HepG2 (cell line): ENCODE measurements around the gene KDM6B. TPM values are rescaled to one million over a fixed set of nuclear protein-coding genes. Genes with fewer than 3 reads are reported as not detected.

Experiments
- EZH2 ChIP-seq: conservative IDR thresholded peaks from 2 replicates; pipeline ENCODE4 v1.6.1; 2012; ENCODE audit warnings: mild to moderate bottlenecking, low read depth, low read length, moderate library complexity
- FOXM1 ChIP-seq: sonication (generic); formaldehyde crosslinking; IDR thresholded peaks from 2 replicates; pipeline ENCODE4 v1.5.0; 2020; ENCODE audit warnings: missing genetic modification reagents
- GABPB1 ChIP-seq: IDR thresholded peaks from 2 replicates; pipeline ENCODE4 v1.6.1; 2016; ENCODE audit warnings: mild to moderate bottlenecking, missing genetic modification reagents, moderate library complexity, missing compliant biosample characterization
- GATA4 ChIP-seq: sonication (generic); IDR thresholded peaks from 2 replicates; pipeline ENCODE4 v1.6.1; 2016; ENCODE audit warnings: antibody characterized with exemption, low read depth, borderline replicate concordance
- GPN1 ChIP-seq: sonication (generic); formaldehyde crosslinking; IDR thresholded peaks from 2 replicates; pipeline ENCODE4 v1.5.1; 2020; ENCODE audit warnings: missing genetic modification reagents, borderline replicate concordance
- KLF6 ChIP-seq: IDR thresholded peaks from 2 replicates; pipeline ENCODE4 v1.8.0; 2016; ENCODE audit warnings: missing biosample characterization, missing genetic modification reagents
- MAFK ChIP-seq, 2 experiments: IDR thresholded peaks in 1 of 2; conservative IDR thresholded peaks in 1 of 2; 2 replicates each; pipeline ENCODE4 v1.6.1; 2011; ENCODE audit warnings: improper control_type of control experiment in 2 of 2, low read length in 2 of 2
- MEIS2 ChIP-seq: sonication (generic); formaldehyde crosslinking; IDR thresholded peaks from 2 replicates; pipeline ENCODE4 v1.9.0; 2021; ENCODE audit warnings: mild to moderate bottlenecking, missing genetic modification reagents
- NKX3-1 ChIP-seq: sonication (generic); formaldehyde crosslinking; IDR thresholded peaks from 2 replicates; pipeline ENCODE4 v1.5.0; 2020; ENCODE audit warnings: missing genetic modification reagents
- PRMT3 ChIP-seq: sonication (generic); formaldehyde crosslinking; IDR thresholded peaks from 2 replicates; pipeline ENCODE4 v1.8.1; 2022; ENCODE audit warnings: low read depth, mild to moderate bottlenecking, moderate library complexity, missing genetic modification reagents, borderline replicate concordance
- TGIF2 ChIP-seq: IDR thresholded peaks from 2 replicates; pipeline ENCODE4 v1.6.1; 2016; ENCODE audit warnings: control low read depth, missing compliant biosample characterization
- ZFY ChIP-seq: sonication (generic); formaldehyde crosslinking; IDR thresholded peaks from 2 replicates; pipeline ENCODE4 v1.4.0; 2020; ENCODE audit warnings: missing genetic modification reagents
- ZNF264 ChIP-seq: sonication (generic); formaldehyde crosslinking; IDR thresholded peaks from 2 replicates; pipeline ENCODE4 v1.4.0; 2020; ENCODE audit warnings: missing genetic modification reagents
- ZNF3 ChIP-seq: IDR thresholded peaks from 2 replicates; pipeline ENCODE4 v1.7.0; 2017; ENCODE audit warnings: inconsistent platforms
- ZNF546 ChIP-seq: sonication (generic); formaldehyde crosslinking; conservative IDR thresholded peaks from 2 replicates; pipeline ENCODE4 v1.8.1; 2023; ENCODE audit warnings: mild to moderate bottlenecking, missing genetic modification reagents
- ZNF670 ChIP-seq: sonication (generic); formaldehyde crosslinking; IDR thresholded peaks from 2 replicates; pipeline ENCODE4 v1.8.0; 2022; ENCODE audit warnings: mild to moderate bottlenecking, missing genetic modification reagents, borderline replicate concordance
- ZSCAN20 ChIP-seq: sonication (generic); formaldehyde crosslinking; IDR thresholded peaks from 2 replicates; pipeline ENCODE4 v1.4.0; 2020; ENCODE audit warnings: missing genetic modification reagents, mild to moderate bottlenecking, borderline replicate concordance
- ZSCAN25 ChIP-seq: sonication (generic); formaldehyde crosslinking; IDR thresholded peaks from 2 replicates; pipeline ENCODE4 v1.8.0; 2022; ENCODE audit warnings: mild to moderate bottlenecking, missing genetic modification reagents
- polyA plus RNA-seq, 8 experiments: library from polyadenylated mRNA; depleted of rRNA in 3 of 8; stranded (reverse) in 7 of 8; unstranded in 1 of 8; fragments of >200 nt; fragmentation: Illumina TruSeq in 4 of 8; extraction: Trizol in 4 of 8; gene quantifications; 2 replicates each; pipeline versions ENCODE4 v1.2.1 to v1.2.3, GENCODE V29; 2011 to 2016; ENCODE audit warnings: low read depth in 4 of 8, missing spikeins in 1 of 8, mixed read lengths in 1 of 8; ENCODE audit not compliant: insufficient read depth in 1 of 8
- total RNA-seq, 5 experiments: library from RNA; depleted of rRNA; stranded (reverse); fragments of >200 nt; fragmentation: Illumina TruSeq; extraction: Trizol; gene quantifications; 2 replicates each; pipeline ENCODE4 v1.2.3, GENCODE V29; 2016; ENCODE audit warnings: low read depth in 1 of 5
- TF ChIP-seq, protein P1 (sequence below): sonication (generic); formaldehyde crosslinking; IDR thresholded peaks from 2 replicates; pipeline ENCODE4 v1.5.1; 2020; ENCODE audit warnings: missing genetic modification reagents, mild to moderate bottlenecking, borderline replicate concordance
- TF ChIP-seq, protein P2 (sequence below): sonication (generic); formaldehyde crosslinking; conservative IDR thresholded peaks from 2 replicates; pipeline ENCODE4 v1.4.0; 2020; ENCODE audit warnings: missing genetic modification reagents
- TF ChIP-seq, protein P3 (sequence below): sonication (generic); formaldehyde crosslinking; IDR thresholded peaks from 2 replicates; pipeline ENCODE4 v1.8.0; 2022; ENCODE audit warnings: mild to moderate bottlenecking, missing genetic modification reagents, moderate library complexity

KDM6B gene
- total and polyA plus RNA-seq, 2 of the 13 experiments (the other 11 are each of a cell fraction or from before 2014, with no cell fraction given): 1.3 to 2.1 TPM

DNA sequence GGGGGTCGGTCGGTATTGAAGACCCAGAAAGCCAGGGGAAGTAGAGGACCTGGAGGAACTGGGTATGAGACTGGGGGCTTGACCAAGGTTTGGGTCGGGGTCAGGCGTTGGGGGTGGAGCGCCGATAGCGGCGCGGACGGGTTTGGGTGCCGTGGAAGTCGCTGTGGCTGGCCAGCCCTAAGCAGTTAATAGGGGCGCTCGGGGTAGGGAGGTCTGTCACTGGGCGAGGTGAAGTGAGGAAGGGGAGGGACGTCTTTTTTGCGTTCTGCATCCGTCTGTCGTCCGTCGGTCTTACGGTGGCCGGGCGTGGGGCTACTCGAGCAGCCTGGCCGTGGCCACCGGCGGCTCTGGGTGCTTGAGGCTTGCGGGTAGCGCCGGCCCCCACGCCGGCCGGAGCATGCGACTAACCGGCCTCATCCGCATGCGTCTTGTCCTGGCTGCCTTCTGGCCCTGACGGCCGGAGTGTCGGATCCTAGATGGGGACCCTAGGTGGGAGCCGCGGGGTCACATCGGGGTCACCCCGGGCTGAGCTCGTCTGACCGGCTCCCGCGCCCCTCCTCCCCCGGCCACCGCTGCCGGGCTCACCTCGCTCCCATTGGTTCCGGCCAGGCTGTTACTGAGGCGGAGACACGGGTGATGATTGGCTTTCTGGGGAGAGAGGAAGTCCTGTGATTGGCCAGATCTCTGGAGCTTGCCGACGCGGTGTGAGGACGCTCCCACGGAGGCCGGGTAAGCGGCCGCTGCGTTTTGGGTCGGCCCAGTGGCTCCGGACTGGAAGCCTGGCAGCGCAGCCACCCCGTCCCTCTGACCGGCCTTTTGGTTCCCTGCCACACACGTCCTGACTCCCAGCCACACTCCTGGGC is 10.5 kb downstream of the KDM6B start (continued):
- peak; percentile 64 for TF ChIP-seq GABPB1
- TF ChIP-seq, protein P1, sequence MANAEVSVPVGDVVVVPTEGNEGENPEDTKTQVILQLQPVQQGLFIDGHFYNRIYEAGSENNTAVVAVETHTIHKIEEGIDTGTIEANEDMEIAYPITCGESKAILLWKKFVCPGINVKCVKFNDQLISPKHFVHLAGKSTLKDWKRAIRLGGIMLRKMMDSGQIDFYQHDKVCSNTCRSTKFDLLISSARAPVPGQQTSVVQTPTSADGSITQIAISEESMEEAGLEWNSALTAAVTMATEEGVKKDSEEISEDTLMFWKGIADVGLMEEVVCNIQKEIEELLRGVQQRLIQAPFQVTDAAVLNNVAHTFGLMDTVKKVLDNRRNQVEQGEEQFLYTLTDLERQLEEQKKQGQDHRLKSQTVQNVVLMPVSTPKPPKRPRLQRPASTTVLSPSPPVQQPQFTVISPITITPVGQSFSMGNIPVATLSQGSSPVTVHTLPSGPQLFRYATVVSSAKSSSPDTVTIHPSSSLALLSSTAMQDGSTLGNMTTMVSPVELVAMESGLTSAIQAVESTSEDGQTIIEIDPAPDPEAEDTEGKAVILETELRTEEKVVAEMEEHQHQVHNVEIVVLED: no peak
- no peak for TF ChIP-seq PRMT3 (CRISPR knock-in tag)
- TF ChIP-seq, protein P2, sequence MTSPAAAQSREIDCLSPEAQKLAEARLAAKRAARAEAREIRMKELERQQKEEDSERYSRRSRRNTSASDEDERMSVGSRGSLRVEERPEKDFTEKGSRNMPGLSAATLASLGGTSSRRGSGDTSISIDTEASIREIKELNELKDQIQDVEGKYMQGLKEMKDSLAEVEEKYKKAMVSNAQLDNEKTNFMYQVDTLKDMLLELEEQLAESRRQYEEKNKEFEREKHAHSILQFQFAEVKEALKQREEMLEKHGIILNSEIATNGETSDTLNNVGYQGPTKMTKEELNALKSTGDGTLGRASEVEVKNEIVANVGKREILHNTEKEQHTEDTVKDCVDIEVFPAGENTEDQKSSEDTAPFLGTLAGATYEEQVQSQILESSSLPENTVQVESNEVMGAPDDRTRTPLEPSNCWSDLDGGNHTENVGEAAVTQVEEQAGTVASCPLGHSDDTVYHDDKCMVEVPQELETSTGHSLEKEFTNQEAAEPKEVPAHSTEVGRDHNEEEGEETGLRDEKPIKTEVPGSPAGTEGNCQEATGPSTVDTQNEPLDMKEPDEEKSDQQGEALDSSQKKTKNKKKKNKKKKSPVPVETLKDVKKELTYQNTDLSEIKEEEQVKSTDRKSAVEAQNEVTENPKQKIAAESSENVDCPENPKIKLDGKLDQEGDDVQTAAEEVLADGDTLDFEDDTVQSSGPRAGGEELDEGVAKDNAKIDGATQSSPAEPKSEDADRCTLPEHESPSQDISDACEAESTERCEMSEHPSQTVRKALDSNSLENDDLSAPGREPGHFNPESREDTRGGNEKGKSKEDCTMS (CRISPR knock-in tag): no peak
- no peak for TF ChIP-seq FOXM1 (CRISPR knock-in tag)
- TF ChIP-seq GATA4: no peak
- TF ChIP-seq KLF6 (CRISPR knock-in tag): no peak
- no peak for TF ChIP-seq EZH2
- no peak for TF ChIP-seq NKX3-1
- TF ChIP-seq ZSCAN25 (CRISPR knock-in tag): no peak
- no peak for TF ChIP-seq MEIS2 (CRISPR knock-in tag)
- TF ChIP-seq ZNF546 (CRISPR knock-in tag): no peak
- TF ChIP-seq MAFK (conservative IDR thresholded peaks at IDR 0.05 in 1 of 2, IDR thresholded peaks at IDR 0.05 in 1 of 2; ENCODE audit: low read length in 2 of 2): no peak
- peak; percentile 85; the same call in 1 of the 2 replicates for TF ChIP-seq ZNF670 (CRISPR knock-in tag)
- TF ChIP-seq, protein P3, sequence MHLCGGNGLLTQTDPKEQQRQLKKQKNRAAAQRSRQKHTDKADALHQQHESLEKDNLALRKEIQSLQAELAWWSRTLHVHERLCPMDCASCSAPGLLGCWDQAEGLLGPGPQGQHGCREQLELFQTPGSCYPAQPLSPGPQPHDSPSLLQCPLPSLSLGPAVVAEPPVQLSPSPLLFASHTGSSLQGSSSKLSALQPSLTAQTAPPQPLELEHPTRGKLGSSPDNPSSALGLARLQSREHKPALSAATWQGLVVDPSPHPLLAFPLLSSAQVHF: no peak
- peak; percentile 44 for TF ChIP-seq ZFY (CRISPR knock-in tag)
- TF ChIP-seq GPN1 (CRISPR knock-in tag): no peak
- TF ChIP-seq ZSCAN20: no peak
- TF ChIP-seq ZNF3 (CRISPR knock-in tag): no peak
- no peak for TF ChIP-seq ZNF264 (CRISPR knock-in tag)
- TF ChIP-seq TGIF2 (CRISPR knock-in tag): no peak
